ENCODE data around the gene LAMA2. TPM values are rescaled to one million over a fixed set of nuclear protein-coding genes. Genes with fewer than 3 reads are reported as not detected.

Gene LAMA2
- total RNA-seq, 1 experiment from 2014 or later = 0.02 TPM

DNA sequence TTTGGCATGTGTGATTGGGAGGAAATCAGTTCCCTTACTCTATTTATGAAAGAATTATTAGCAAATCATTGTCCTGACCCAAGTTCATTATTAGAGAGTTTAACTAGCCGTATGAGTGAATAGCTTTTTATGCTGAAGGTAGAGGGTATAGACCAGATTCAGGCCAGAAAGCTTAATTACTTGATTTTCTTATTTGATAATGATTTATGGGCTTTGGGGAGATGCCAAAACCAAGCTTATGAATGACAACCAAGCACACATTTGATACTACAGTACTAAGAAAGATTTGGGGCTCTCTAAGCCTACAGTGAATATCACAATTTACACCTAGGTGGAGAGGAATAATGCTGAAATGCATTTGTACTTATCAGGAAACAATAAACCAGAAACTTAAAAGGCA is 633.8 kb downstream of the LAMA2 start:
- H3K36me3 ChIP-seq (ENCODE audit: control insufficient read depth, insufficient read depth, low read length) = no peaks in the 10 kb centered on the region
- no peaks in the 10 kb centered on the region for H3K9me3 ChIP-seq
- H3K4me1 ChIP-seq = no peaks in the 10 kb centered on the region
- H3K9me3 Mint-ChIP-seq (ENCODE audit: unreplicated experiment) = no peaks in the 10 kb centered on the region
- no peaks in the 10 kb centered on the region for H3K4me1 Mint-ChIP-seq (ENCODE audit: low read depth, unreplicated experiment)
- no peak overlapping the region for H3K4me3 Mint-ChIP-seq (ENCODE audit: unreplicated experiment)
- H3K27ac Mint-ChIP-seq (ENCODE audit: unreplicated experiment) = no peak overlapping the region
- BruUV-seq (replicated peaks) = no TSS peak
- TF ChIP-seq, protein P1, sequence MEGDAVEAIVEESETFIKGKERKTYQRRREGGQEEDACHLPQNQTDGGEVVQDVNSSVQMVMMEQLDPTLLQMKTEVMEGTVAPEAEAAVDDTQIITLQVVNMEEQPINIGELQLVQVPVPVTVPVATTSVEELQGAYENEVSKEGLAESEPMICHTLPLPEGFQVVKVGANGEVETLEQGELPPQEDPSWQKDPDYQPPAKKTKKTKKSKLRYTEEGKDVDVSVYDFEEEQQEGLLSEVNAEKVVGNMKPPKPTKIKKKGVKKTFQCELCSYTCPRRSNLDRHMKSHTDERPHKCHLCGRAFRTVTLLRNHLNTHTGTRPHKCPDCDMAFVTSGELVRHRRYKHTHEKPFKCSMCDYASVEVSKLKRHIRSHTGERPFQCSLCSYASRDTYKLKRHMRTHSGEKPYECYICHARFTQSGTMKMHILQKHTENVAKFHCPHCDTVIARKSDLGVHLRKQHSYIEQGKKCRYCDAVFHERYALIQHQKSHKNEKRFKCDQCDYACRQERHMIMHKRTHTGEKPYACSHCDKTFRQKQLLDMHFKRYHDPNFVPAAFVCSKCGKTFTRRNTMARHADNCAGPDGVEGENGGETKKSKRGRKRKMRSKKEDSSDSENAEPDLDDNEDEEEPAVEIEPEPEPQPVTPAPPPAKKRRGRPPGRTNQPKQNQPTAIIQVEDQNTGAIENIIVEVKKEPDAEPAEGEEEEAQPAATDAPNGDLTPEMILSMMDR (IDR thresholded peaks at IDR 0.05; ENCODE audit: insufficient read depth in 1 of 2, low read depth in 1 of 2, low read length in 1 of 2, severe bottlenecking in 1 of 2, unreplicated experiment in 1 of 2) = no peak
- ChIA-PET CTCF (no interaction called here), POLR2A (no interaction called here)
- no peak overlapping the region for H3K4me3 ChIP-seq (ENCODE audit: low read depth, low read length)
- H3K27me3 Mint-ChIP-seq (ENCODE audit: insufficient read depth, unreplicated experiment) = no peaks in the 10 kb centered on the region
- intact Hi-C loops (cut with micrococcal nuclease; ENCODE audit: unreplicated experiment) = no loop called here
- no peaks in the 10 kb centered on the region for H3K27me3 ChIP-seq (replicated peaks; ENCODE audit: control insufficient read depth, insufficient read depth, low read length)
- H3K36me3 Mint-ChIP-seq (ENCODE audit: insufficient read depth, unreplicated experiment) = no peaks in the 10 kb centered on the region
- no peak for DNase-seq

DNA sequence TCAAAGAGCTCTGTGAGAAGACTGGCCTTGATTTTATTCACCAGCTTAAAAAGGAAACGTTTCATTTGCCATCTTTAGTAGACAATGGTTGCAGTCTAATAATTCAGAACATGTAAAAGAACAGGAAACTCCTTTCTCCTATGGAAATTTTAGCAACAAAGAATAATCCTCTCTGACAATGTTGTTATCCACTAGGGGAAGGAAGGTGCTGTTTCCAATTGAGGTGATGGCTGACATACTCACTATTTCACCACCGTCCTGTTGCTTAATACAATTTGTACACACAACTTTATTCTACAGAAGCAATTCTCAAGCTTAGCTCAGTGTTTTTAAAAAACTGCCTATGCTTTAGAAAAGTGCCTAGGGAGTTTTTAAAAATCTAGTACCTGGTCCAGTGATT is 634.4 kb downstream of the LAMA2 start:
- TF ChIP-seq, protein P1 (IDR thresholded peaks at IDR 0.05; ENCODE audit: insufficient read depth in 1 of 2, low read depth in 1 of 2, low read length in 1 of 2, severe bottlenecking in 1 of 2, unreplicated experiment in 1 of 2) = no peak
- Mint-ChIP-seq H3K36me3 (ENCODE audit: insufficient read depth, unreplicated experiment) (no peaks in the 10 kb centered on the region), H3K4me3 (ENCODE audit: unreplicated experiment) (no peak overlapping the region), H3K27me3 (ENCODE audit: insufficient read depth, unreplicated experiment) (no peaks in the 10 kb centered on the region), H3K9me3 (ENCODE audit: unreplicated experiment) (no peaks in the 10 kb centered on the region), H3K27ac (ENCODE audit: unreplicated experiment) (no peak overlapping the region), H3K4me1 (ENCODE audit: low read depth, unreplicated experiment) (no peaks in the 10 kb centered on the region)
- Histone ChIP-seq H3K4me3 (ENCODE audit: low read depth, low read length) (no peak overlapping the region), H3K9me3 (no peaks in the 10 kb centered on the region), H3K36me3 (ENCODE audit: control insufficient read depth, insufficient read depth, low read length) (no peaks in the 10 kb centered on the region), H3K4me1 (0 out of 2 replicates have a peak, but pooled peaks cover 2% of the 10 kb centered on the region), H3K27me3 (replicated peaks; ENCODE audit: control insufficient read depth, insufficient read depth, low read length) (no peaks in the 10 kb centered on the region)
- no peak for DNase-seq
- intact Hi-C loops (cut with micrococcal nuclease; ENCODE audit: unreplicated experiment) = no loop called here
- POLR2A ChIA-PET = no interaction called here
- CTCF ChIA-PET = no interaction called here
- no TSS peak for BruUV-seq (replicated peaks)

DNA sequence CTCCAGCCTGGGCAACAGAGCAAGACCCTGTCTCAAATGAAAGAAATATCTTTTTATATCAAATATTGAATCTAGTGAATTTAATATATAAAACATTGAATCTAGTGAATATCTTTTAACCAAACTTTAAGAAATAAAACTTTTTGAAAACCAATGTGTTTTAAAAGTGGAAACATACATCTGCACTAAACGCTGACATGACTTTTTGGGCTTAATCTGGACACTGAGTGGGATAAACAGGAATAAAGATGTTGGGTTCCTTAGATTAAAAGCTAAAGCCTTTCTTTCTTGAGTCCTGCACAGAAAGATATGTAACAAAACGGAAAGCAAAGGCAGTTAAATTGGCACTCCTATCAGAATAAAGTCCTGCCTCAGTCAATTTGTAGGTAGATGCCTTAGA is 636.8 kb downstream of the LAMA2 start:
- Histone ChIP-seq H3K9me3 (no peaks in the 10 kb centered on the region), H3K27me3 (replicated peaks; ENCODE audit: control insufficient read depth, insufficient read depth, low read length) (no peaks in the 10 kb centered on the region), H3K4me3 (ENCODE audit: low read depth, low read length) (no peak overlapping the region), H3K4me1 (peaks cover 20% of the 10 kb centered on the region), H3K36me3 (ENCODE audit: control insufficient read depth, insufficient read depth, low read length) (no peaks in the 10 kb centered on the region)
- Mint-ChIP-seq H3K4me1 (ENCODE audit: low read depth, unreplicated experiment) (peaks cover 12% of the 10 kb centered on the region), H3K27ac (ENCODE audit: unreplicated experiment) (no peak overlapping the region), H3K27me3 (ENCODE audit: insufficient read depth, unreplicated experiment) (no peaks in the 10 kb centered on the region), H3K36me3 (ENCODE audit: insufficient read depth, unreplicated experiment) (no peaks in the 10 kb centered on the region), H3K4me3 (ENCODE audit: unreplicated experiment) (no peak overlapping the region), H3K9me3 (ENCODE audit: unreplicated experiment) (no peaks in the 10 kb centered on the region)
- intact Hi-C loops (cut with micrococcal nuclease; ENCODE audit: unreplicated experiment) = loop anchor here (5.0 kb wide), 1 partner anchor 363 kb away; no protein-coding TSS in a partner anchor
- no peak for DNase-seq
- BruUV-seq (replicated peaks) = no TSS peak
- CTCF ChIA-PET = interaction anchor here (0.6 kb wide), 1 partner anchor 19 kb away, joined by 3 read pairs; no protein-coding TSS in a partner anchor
- POLR2A ChIA-PET = no interaction called here
- TF ChIP-seq, protein P1 (IDR thresholded peaks at IDR 0.05; ENCODE audit: insufficient read depth in 1 of 2, low read depth in 1 of 2, low read length in 1 of 2, severe bottlenecking in 1 of 2, unreplicated experiment in 1 of 2) = no peak
